Measurements from ENCODE around the gene CLEC7A.

Gene CLEC7A

GRCh38 chr12:10163084-10163483, 33.1 kb upstream of the CLEC7A start:
- no peak for TF ChIP-seq REPIN1 (tag by site-specific recombination; IDR thresholded peaks at IDR 0.05; ENCODE audit: low read depth)
- no peak for TF ChIP-seq MZF1 (tag by site-specific recombination; IDR thresholded peaks at IDR 0.05; ENCODE audit: borderline replicate concordance)
- no peak for TF ChIP-seq ZBTB17 (tag by site-specific recombination; IDR thresholded peaks at IDR 0.05)
- TF ChIP-seq ZNF843 (tag by site-specific recombination; IDR thresholded peaks at IDR 0.05), result no peak
- TF ChIP-seq ZNF544 (tag by site-specific recombination; IDR thresholded peaks at IDR 0.05), result no peak
- TF ChIP-seq PBX3 (CRISPR knock-in tag; IDR thresholded peaks at IDR 0.05), result no peak
- no peak for TF ChIP-seq ZSCAN16 (tag by site-specific recombination; IDR thresholded peaks at IDR 0.05)
- Histone ChIP-seq H3K4me3 (ENCODE audit: low read depth, low read length) (no peak overlapping the region), H3K9me3 (ENCODE audit: control insufficient read depth, insufficient read depth, low read depth, low read length) (no peaks in the 10 kb centered on the region), H3K36me3 (ENCODE audit: control insufficient read depth in 2 of 2, insufficient read depth in 1 of 2, low read length in 2 of 2) (no peaks in the 10 kb centered on the region), H3K27ac (ENCODE audit: extremely low read depth, low read depth, low read length) (no peak overlapping the region), H3K4me1 (ENCODE audit: control insufficient read depth, insufficient read depth, low read length) (no peaks in the 10 kb centered on the region)
- ChIA-PET POLR2A (interaction anchor here (1.0 kb wide), 1 partner anchor 49 kb away, joined by 3 read pairs; the partner anchor contains the start of gene GABARAPL1), CTCF (interaction anchor here (0.7 to 1.5 kb wide), 3 partner anchors 8 to 665 kb away, joined by 3 to 9 read pairs (median 5); no protein-coding TSS in a partner anchor)

GRCh38 chr12:10160617-10161385, 30.8 kb upstream of the CLEC7A start:
- Histone ChIP-seq H3K4me3 (ENCODE audit: low read depth, low read length) (no peak overlapping the region), H3K27ac (ENCODE audit: extremely low read depth, low read depth, low read length) (no peak overlapping the region), H3K4me1 (ENCODE audit: control insufficient read depth, insufficient read depth, low read length) (no peaks in the 10 kb centered on the region), H3K36me3 (ENCODE audit: control insufficient read depth in 2 of 2, insufficient read depth in 1 of 2, low read length in 2 of 2) (no peaks in the 10 kb centered on the region), H3K9me3 (ENCODE audit: control insufficient read depth, insufficient read depth, low read depth, low read length) (no peaks in the 10 kb centered on the region)
- TF ChIP-seq ZNF704 (tag by site-specific recombination; IDR thresholded peaks at IDR 0.05) (no peak), ZNF548 (tag by site-specific recombination; IDR thresholded peaks at IDR 0.05) (no peak), ZBTB20 (tag by site-specific recombination; IDR thresholded peaks at IDR 0.05) (no peak), ZNF639 (tag by site-specific recombination; IDR thresholded peaks at IDR 0.05) (no peak), ZSCAN5A (tag by site-specific recombination; IDR thresholded peaks at IDR 0.05) (no peak)
- ChIA-PET POLR2A (no interaction called here), CTCF (interaction anchor here (0.5 to 1.2 kb wide), 6 partner anchors 9 to 75 kb away, joined by 3 to 6 read pairs (median 4); no protein-coding TSS in a partner anchor)

GRCh38 chr12:10159280-10159679, 29.3 kb upstream of the CLEC7A start:
- H3K4me1 ChIP-seq (ENCODE audit: control insufficient read depth, insufficient read depth, low read length), result no peaks in the 10 kb centered on the region
- H3K9me3 ChIP-seq (ENCODE audit: control insufficient read depth, insufficient read depth, low read depth, low read length), result no peaks in the 10 kb centered on the region
- no peak overlapping the region for H3K4me3 ChIP-seq (ENCODE audit: low read depth, low read length)
- H3K36me3 ChIP-seq (ENCODE audit: control insufficient read depth in 2 of 2, insufficient read depth in 1 of 2, low read length in 2 of 2), result no peaks in the 10 kb centered on the region
- no peak overlapping the region for H3K27ac ChIP-seq (ENCODE audit: extremely low read depth, low read depth, low read length)
- ChIA-PET CTCF (interaction anchor here (0.6 to 1.2 kb wide), 4 partner anchors 45 to 206 kb away, joined by 3 to 5 read pairs (median 4); no protein-coding TSS in a partner anchor), POLR2A (no interaction called here)
- TF ChIP-seq ZNF16 (tag by site-specific recombination; IDR thresholded peaks at IDR 0.05; ENCODE audit: low read depth) (no peak), ZNF514 (tag by site-specific recombination; IDR thresholded peaks at IDR 0.05) (no peak), ZNF791 (tag by site-specific recombination; IDR thresholded peaks at IDR 0.05) (no peak), ZNF223 (tag by site-specific recombination; IDR thresholded peaks at IDR 0.05) (no peak), ZBTB26 (tag by site-specific recombination; optimal IDR thresholded peaks at IDR 0.05) (no peak), ZNF416 (tag by site-specific recombination; IDR thresholded peaks at IDR 0.05) (no peak), ZNF449 (tag by site-specific recombination; IDR thresholded peaks at IDR 0.05) (no peak)
